GM19193 (cell line): Measurements from ENCODE around the gene CFAP97.

Experiments used
- POLR2A ChIP-seq: IDR thresholded peaks from 4 replicates; pipeline ENCODE4 v1.6.1; 2011; ENCODE audit not compliant: insufficient read depth, insufficient read length; ENCODE audit errors: extremely low read depth

Gene CFAP97

GRCh38 chr4:185115827-185116232 lies 88.0 kb downstream of the CFAP97 start:
- no peak for TF ChIP-seq POLR2A

DNA sequence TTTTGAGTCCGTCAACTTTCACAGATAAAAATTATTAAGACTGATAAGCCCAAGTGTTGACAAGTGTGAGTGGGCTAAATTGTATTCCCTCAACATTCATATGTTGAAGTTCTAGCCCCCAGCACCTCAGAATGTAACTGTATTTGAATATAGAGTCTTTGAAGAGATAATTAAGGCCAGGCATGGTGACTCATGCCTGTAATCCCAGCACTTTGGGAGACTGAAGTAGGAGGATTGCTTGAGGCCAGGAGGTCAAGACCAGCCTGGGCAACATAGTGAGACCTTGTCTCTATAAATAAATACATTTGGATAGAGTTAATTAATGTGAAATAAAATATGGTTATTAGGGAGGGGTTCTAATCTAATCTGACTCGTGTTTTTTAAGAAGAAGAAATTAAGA lies 90.5 kb downstream of the CFAP97 start:
- TF ChIP-seq POLR2A = no peak

- no peak for TF ChIP-seq POLR2A
Observed at GRCh38 chr4:185112104-185112503, 91.7 kb downstream of the CFAP97 start.

DNA sequence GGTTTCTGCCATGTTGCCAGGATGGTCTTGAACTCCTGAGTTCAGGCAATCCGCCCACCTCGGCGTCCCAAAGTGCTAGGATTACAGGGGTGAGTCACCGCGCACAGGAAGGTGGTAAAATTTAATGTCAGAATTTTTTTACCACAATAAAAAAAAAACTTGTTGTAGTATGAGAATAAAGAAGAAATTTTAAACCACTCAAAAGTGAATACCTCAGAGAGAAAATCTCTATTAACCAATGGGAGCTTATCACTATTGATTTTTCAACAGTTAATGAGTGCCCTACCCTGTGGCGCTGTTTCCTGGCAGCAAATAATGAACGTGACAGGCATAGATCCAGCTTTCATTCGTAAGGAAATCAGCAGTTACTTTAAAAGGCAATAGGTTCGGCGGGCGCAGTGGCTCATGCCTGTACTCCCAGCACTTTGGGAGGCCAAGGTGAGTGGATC lies 93.4 kb downstream of the CFAP97 start:
- TF ChIP-seq POLR2A = no peak

DNA sequence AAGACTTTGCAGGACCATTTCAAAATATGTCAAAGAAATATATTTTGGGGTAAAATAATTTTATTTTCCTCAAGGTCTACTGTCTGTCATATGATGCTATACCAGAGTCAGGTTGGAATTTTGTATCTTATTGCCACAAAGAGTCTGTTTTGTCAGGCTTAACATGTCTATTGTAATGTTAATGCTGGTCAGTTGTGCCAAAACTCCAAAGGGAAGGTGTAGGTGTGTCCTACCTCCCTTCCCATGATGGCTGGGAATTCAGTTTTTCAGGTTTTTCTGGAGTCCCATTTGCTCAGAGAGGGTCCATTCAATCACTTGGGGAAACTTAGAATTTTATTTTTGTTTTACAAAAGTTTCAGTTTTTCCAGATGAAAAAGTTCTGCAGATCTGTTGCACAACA lies 94.1 kb downstream of the CFAP97 start:
- TF ChIP-seq POLR2A = no peak
